ENCODE results near the gene CRACDL. TPM values are rescaled to one million over a fixed set of nuclear protein-coding genes. Genes with fewer than 3 reads are reported as not detected.
"Not testable (repeated sequence)": the region's sequence is repeated elsewhere in the genome, so short reads cannot be mapped to it uniquely, and the experiment has no call there.

The CRACDL gene
- total RNA-seq, 2 donors from 2014 or later: 0.13 to 0.16 TPM

GRCh38 chr2:98892871-98893270, 43.2 kb downstream of the CRACDL start:
- Mint-ChIP-seq H3K27ac (no peak overlapping the region), H3K4me3 (no peak overlapping the region), H3K4me1 (peaks cover 3% of the 10 kb centered on the region), H3K36me3 (ENCODE audit: low read depth) (no peaks in the 10 kb centered on the region), H3K9me3 (peaks cover 7% of the 10 kb centered on the region), H3K27me3 (peaks cover 6% of the 10 kb centered on the region)
- ATAC-seq (replicated peaks): no peak

- H3K36me3 Mint-ChIP-seq (ENCODE audit: low read depth): no peaks in the 10 kb centered on the region
- peaks cover 3% of the 10 kb centered on the region for H3K4me1 Mint-ChIP-seq
- H3K27ac Mint-ChIP-seq: no peak overlapping the region
- H3K27me3 Mint-ChIP-seq: peaks cover 9% of the 10 kb centered on the region
- ATAC-seq (replicated peaks): no peak
- H3K9me3 Mint-ChIP-seq: peaks cover 17% of the 10 kb centered on the region
- H3K4me3 Mint-ChIP-seq: no peak overlapping the region
These were observed 44.4 kb downstream of the CRACDL start for GRCh38 chr2:98891591-98891990.

GRCh38 chr2:98886066-98886554, 49.9 kb downstream of the CRACDL start:
- no peaks in the 10 kb centered on the region for H3K4me1 Mint-ChIP-seq
- no peak overlapping the region for H3K27ac Mint-ChIP-seq
- H3K4me3 Mint-ChIP-seq: no peak overlapping the region
- no peaks in the 10 kb centered on the region for H3K36me3 Mint-ChIP-seq (ENCODE audit: low read depth)
- no peak for ATAC-seq (replicated peaks)
- peaks cover 27% of the 10 kb centered on the region for H3K9me3 Mint-ChIP-seq
- H3K27me3 Mint-ChIP-seq: peaks cover 12% of the 10 kb centered on the region

GRCh38 chr2:98884658-98885057, 51.4 kb downstream of the CRACDL start:
- H3K27me3 Mint-ChIP-seq: peaks cover 6% of the 10 kb centered on the region
- no peak overlapping the region for H3K4me3 Mint-ChIP-seq
- H3K9me3 Mint-ChIP-seq: peaks cover 21% of the 10 kb centered on the region
- H3K4me1 Mint-ChIP-seq: no peaks in the 10 kb centered on the region
- no peak for ATAC-seq (replicated peaks)
- H3K27ac Mint-ChIP-seq: no peak overlapping the region
- no peaks in the 10 kb centered on the region for H3K36me3 Mint-ChIP-seq (ENCODE audit: low read depth)

DNA sequence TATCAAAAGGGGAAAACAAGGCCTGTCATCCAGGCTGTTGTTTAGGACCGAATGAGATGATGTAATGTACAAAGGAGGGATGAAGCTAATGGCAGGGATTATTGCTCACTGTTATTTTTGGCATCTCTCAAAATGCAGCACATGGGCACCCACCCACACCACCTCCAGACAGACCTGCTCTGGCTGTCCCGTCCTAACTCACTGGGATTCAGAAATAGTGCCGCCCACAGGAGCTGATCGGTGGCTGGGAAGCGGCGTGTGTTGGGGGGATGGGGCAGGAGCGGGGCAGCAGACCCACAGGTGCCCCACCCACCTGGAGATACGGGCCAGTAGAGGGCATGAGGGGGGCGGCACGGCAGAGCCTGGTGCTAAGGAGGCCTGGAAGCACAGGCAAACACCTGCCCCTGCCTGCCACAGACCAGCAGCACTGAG, 52.2 kb downstream of the CRACDL start:
- peaks cover 20% of the 10 kb centered on the region for H3K9me3 Mint-ChIP-seq
- H3K36me3 Mint-ChIP-seq (ENCODE audit: low read depth): no peaks in the 10 kb centered on the region
- no peak overlapping the region for H3K4me3 Mint-ChIP-seq
- peaks cover 6% of the 10 kb centered on the region for H3K27me3 Mint-ChIP-seq
- no peak for ATAC-seq (replicated peaks)
- no peak overlapping the region for H3K27ac Mint-ChIP-seq
- no peaks in the 10 kb centered on the region for H3K4me1 Mint-ChIP-seq

- peaks cover 20% of the 10 kb centered on the region for H3K9me3 Mint-ChIP-seq
These were observed 52.9 kb downstream of the CRACDL start for GRCh38 chr2:98882971-98883779.

DNA sequence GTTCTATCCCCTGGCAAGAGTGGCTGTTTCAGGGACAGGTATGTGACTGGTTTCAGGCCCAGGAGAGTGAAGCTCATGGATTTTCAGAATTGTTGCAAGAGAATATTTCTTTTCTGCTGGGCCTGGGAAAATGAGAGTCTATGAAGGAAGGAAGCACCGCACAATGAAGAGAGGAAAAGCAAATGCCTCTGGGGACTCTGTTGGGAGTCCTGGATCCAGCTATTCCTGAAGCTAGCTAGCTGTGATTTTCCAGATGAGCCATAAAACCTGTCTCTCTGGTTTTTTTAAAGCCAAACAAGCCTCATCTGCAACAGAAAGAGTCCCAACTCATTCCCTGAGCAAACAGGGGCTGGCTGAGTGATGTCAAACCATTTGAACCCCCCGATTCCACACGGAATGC, 53.7 kb downstream of the CRACDL start:
- H3K27ac Mint-ChIP-seq: no peak overlapping the region
- H3K4me3 Mint-ChIP-seq: no peak overlapping the region
- peaks cover 17% of the 10 kb centered on the region for H3K9me3 Mint-ChIP-seq
- H3K4me1 Mint-ChIP-seq: no peaks in the 10 kb centered on the region
- H3K36me3 Mint-ChIP-seq (ENCODE audit: low read depth): no peaks in the 10 kb centered on the region
- no peak for ATAC-seq (replicated peaks)
- peaks cover 4% of the 10 kb centered on the region for H3K27me3 Mint-ChIP-seq

More at GRCh38 chr2:98882971-98883779, 52.9 kb downstream of the CRACDL start:
- no peaks in the 10 kb centered on the region for H3K36me3 Mint-ChIP-seq (ENCODE audit: low read depth)
- no peak for ATAC-seq (replicated peaks)
- H3K27ac Mint-ChIP-seq: no peak overlapping the region
- H3K27me3 Mint-ChIP-seq: peaks cover 6% of the 10 kb centered on the region
- H3K4me3 Mint-ChIP-seq: no peak overlapping the region
- H3K4me1 Mint-ChIP-seq: no peaks in the 10 kb centered on the region

DNA sequence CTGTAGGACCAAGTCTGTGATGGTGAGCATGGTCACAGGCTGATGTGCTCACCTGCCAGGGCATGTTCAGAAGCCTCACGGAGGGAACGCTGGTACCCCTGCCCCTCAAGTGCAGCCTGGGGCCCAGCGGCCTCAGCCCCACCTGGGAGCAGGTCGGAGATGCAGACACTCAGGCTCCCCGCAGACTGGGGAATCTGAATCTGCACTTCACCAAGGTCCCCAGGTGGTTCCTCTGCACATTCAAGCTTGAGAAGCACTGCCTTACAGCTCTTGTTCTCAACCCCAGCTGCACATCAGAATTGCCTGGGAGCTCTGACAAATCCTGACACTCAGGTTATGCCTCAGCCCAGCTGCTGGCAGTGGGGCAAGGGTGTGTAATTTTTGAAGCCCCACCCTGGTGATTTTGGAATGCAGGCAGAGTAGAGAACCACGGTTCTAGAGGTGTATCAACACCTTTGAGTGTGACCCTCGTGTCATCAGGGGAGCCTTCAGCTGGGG, 54.8 kb downstream of the CRACDL start:
- H3K27ac Mint-ChIP-seq: no peak overlapping the region
- H3K36me3 Mint-ChIP-seq (ENCODE audit: low read depth): no peaks in the 10 kb centered on the region
- H3K9me3 Mint-ChIP-seq: peaks cover 6% of the 10 kb centered on the region
- no peaks in the 10 kb centered on the region for H3K4me1 Mint-ChIP-seq
- no peaks in the 10 kb centered on the region for H3K27me3 Mint-ChIP-seq
- no peak for ATAC-seq (replicated peaks)
- H3K4me3 Mint-ChIP-seq: no peak overlapping the region

DNA sequence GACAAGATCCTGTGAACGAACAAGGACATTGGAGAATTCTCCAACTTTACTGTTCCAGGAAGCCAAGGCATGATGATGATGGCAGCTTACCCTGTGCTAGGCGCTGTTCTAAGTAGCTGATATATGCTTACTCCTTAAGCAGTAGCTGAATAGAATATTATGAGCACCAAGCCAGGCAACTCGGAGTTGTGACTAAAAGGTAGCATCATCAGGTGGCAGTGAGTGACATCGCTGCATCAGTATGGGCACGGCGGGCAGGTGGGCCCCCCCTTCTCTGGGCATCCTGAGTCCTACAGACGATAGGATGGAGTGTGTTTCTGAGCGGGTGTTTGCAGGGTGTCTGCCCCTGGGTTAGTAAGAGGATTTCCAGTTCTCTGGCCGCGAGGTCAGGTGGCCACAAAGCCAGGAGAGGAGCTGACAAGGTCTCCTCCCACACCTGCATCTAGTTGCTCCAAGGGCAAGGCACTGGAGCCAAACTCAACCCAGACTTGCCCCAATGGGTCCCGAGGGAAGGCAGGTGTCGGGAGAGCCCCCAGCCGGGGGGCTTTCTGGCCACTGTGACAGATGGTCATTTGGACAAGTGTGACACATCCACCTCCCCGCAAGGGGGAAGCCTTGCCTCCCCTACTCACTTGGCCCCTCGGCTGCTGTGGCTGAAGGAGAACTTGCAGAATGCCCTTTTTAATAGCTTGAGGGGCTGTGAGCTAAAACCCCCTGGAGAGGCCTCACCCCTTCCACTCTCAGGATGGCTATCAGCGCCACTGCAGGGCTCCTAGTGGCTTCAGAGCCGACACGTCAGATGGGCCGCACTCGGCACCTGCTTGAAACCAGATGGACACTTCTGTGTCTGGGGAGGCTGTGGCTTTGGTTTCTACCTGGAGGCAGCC, 55.5 kb downstream of the CRACDL start:
- no peak overlapping the region for H3K4me3 Mint-ChIP-seq

DNA sequence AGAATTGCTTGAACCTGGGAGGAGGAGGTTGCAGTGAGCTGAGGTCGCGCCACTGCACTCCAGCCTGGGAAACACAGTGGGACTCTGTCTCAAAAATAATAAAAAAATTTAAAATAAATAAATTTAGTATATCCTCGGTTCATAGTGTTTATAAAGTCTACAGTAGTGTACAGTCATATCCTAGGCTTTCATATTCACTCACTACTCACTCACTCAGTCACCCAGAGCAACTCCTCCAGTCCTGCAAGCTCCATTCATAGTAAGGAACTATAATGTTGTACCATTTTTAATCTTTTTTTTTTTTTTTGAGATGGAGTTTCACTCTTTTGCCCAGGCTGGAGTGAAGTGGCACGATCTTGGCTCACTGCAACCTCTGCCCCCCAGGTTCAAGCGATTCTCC, 58.4 kb downstream of the CRACDL start:
- H3K4me3 Mint-ChIP-seq; H3K27ac Mint-ChIP-seq; H3K4me1 Mint-ChIP-seq; H3K36me3 Mint-ChIP-seq (ENCODE audit: low read depth); H3K9me3 Mint-ChIP-seq; H3K27me3 Mint-ChIP-seq: not testable (repeated sequence)
- peak; percentile 65 for ATAC-seq (replicated peaks)

More for the DNA sequence above, 55.5 kb downstream of the CRACDL start:
- H3K27me3 Mint-ChIP-seq: no peaks in the 10 kb centered on the region
- H3K9me3 Mint-ChIP-seq: no peaks in the 10 kb centered on the region
- no peaks in the 10 kb centered on the region for H3K4me1 Mint-ChIP-seq
- H3K27ac Mint-ChIP-seq: no peak overlapping the region
- ATAC-seq (replicated peaks): no peak
- H3K36me3 Mint-ChIP-seq (ENCODE audit: low read depth): no peaks in the 10 kb centered on the region

GRCh38 chr2:98876741-98877140, 59.3 kb downstream of the CRACDL start:
- no peaks in the 10 kb centered on the region for H3K4me1 Mint-ChIP-seq
- ATAC-seq (replicated peaks): no peak
- H3K27me3 Mint-ChIP-seq: no peaks in the 10 kb centered on the region
- H3K4me3 Mint-ChIP-seq: no peak overlapping the region
- H3K9me3 Mint-ChIP-seq: no peaks in the 10 kb centered on the region
- no peaks in the 10 kb centered on the region for H3K36me3 Mint-ChIP-seq (ENCODE audit: low read depth)
- no peak overlapping the region for H3K27ac Mint-ChIP-seq

DNA sequence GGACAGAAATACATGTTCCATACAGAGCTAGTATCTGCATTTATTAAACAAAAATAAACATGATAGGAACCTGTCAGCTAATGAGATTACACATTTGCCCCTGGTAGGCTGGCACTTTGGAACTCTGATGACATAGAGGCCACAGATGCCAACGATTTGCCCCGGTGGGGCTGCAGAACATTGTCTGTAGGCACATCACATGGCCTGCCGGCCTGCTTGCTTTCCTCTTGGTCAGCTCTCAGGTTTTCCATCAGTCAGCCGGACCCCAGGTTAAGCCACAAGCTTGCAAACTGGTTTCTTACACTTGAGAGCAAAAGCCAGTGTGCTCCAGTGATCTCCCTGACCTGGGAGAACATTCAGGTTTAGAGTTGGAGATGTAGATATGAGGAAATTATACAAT, 60.3 kb downstream of the CRACDL start:
- no peak overlapping the region for H3K27ac Mint-ChIP-seq
- H3K36me3 Mint-ChIP-seq (ENCODE audit: low read depth): no peaks in the 10 kb centered on the region
- no peak overlapping the region for H3K4me3 Mint-ChIP-seq
- no peak for ATAC-seq (replicated peaks)
- no peaks in the 10 kb centered on the region for H3K9me3 Mint-ChIP-seq
- H3K4me1 Mint-ChIP-seq: no peaks in the 10 kb centered on the region
- no peaks in the 10 kb centered on the region for H3K27me3 Mint-ChIP-seq

DNA sequence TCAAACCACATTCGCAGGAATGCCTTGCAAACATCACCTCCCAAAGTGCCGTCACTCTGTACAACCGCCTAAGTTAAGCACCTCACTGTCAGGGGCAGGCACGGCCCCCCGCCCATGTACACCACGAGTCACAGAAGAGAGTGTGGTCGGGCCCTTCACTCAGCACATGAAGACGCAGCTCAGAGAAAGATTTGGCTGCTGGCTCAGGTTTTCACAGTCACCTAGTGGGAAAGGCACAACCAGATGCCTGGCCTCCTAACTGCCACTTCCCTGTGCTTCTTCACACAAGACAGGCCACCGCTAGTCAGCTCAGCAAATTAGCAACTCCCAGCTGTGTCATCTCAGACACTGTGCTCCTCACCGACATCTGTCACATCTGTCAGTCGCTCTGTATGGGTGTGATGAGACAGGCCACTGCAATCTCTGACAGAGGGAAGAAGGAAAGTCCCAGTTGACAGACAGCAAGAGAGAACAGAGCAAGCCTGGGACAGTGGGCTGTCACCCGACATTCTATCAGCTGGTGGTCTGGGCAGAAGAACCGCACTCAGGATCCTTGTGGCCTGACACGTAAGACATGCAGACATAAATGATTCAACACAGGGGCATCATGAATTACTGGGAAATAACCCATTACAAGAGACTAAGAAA, 60.8 kb downstream of the CRACDL start:
- H3K27ac Mint-ChIP-seq: no peak overlapping the region
- no peak overlapping the region for H3K4me3 Mint-ChIP-seq
- H3K36me3 Mint-ChIP-seq (ENCODE audit: low read depth): no peaks in the 10 kb centered on the region
- no peaks in the 10 kb centered on the region for H3K4me1 Mint-ChIP-seq
- H3K9me3 Mint-ChIP-seq: no peaks in the 10 kb centered on the region
- ATAC-seq (replicated peaks): peak; percentile 81
- no peaks in the 10 kb centered on the region for H3K27me3 Mint-ChIP-seq

DNA sequence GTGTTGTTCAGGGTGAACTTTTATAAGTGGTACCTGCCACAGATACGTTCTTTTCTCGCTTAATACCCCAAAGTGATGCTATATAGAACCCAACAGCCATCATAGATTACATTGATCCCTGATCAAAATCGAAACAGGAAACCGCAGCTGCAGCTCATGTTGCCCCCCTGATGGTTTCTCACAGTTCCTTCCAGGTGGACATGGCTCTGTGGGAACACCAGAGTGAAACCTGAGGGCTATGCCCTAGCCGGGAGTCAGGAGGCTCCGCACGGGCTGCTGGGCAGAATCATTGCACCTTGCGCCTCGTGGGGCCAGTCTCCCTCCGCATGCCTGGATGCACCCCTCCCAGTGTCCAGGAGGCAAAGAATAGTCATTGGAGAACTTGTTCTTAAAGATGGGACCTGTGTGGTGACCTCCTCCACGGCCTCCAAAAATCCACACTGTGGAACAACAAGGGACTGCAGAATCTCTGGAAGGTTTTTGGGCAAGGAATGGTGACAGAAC, 61.8 kb downstream of the CRACDL start:
- no peak for ATAC-seq (replicated peaks)
- Mint-ChIP-seq H3K36me3 (ENCODE audit: low read depth) (no peaks in the 10 kb centered on the region), H3K27ac (no peak overlapping the region), H3K4me3 (no peak overlapping the region), H3K4me1 (peaks cover 4% of the 10 kb centered on the region), H3K27me3 (no peaks in the 10 kb centered on the region), H3K9me3 (no peaks in the 10 kb centered on the region)
